Measurements from ENCODE around the gene MAP3K6. TPM values are rescaled to one million over a fixed set of nuclear protein-coding genes. Genes with fewer than 3 reads are reported as not detected.

The MAP3K6 gene
- total RNA-seq, 4 donors from 2014 or later, result 82.2 to 122 (median 101) TPM

- Histone ChIP-seq H3K4me3 (no peak overlapping the region), H3K27me3 (peaks cover 0 to 19% of the 10 kb centered on the region in 2 donors), H3K36me3 (no peaks in the 10 kb centered on the region), H3K9me3 (no peaks in the 10 kb centered on the region), H3K4me1 (peaks cover 0 to 36% (median 25%) of the 10 kb centered on the region in 4 donors), H3K27ac (no peak overlapping the region)
- 92% methylated on average over 8 of the region's 8 CpGs for WGBS, 2 donors
- TF ChIP-seq POLR2A (IDR thresholded peaks at IDR 0.05) (no peak), EP300 (IDR thresholded peaks at IDR 0.05) (no peak), CTCF (IDR thresholded peaks at IDR 0.05) (no peak)
- DNase-seq (ENCODE audit: low spot score in 2 of 2), result no peak
These were observed 20.4 kb downstream of the MAP3K6 start for GRCh38 chr1:27346357-27346756.

GRCh38 chr1:27345272-27345671, 21.5 kb downstream of the MAP3K6 start:
- no peak for DNase-seq (ENCODE audit: low spot score in 2 of 2)
- no peak overlapping the region for H3K4me3 ChIP-seq
- H3K9me3 ChIP-seq, result no peaks in the 10 kb centered on the region
- 89 to 92% methylated on average over 11 to 12 of the region's 12 CpGs for WGBS, 2 donors
- no peak overlapping the region for H3K27ac ChIP-seq
- peaks cover 0 to 26% (median 15%) of the 10 kb centered on the region in 4 donors for H3K4me1 ChIP-seq
- peaks cover 0 to 15% of the 10 kb centered on the region in 2 donors for H3K27me3 ChIP-seq
- H3K36me3 ChIP-seq, result no peaks in the 10 kb centered on the region
- TF ChIP-seq CTCF (IDR thresholded peaks at IDR 0.05) (no peak), EP300 (IDR thresholded peaks at IDR 0.05) (no peak), POLR2A (IDR thresholded peaks at IDR 0.05) (no peak)

- no peak for TF ChIP-seq EP300 (IDR thresholded peaks at IDR 0.05)
- no peak for TF ChIP-seq CTCF (IDR thresholded peaks at IDR 0.05)
- H3K4me3 ChIP-seq, result no peak overlapping the region
- H3K36me3 ChIP-seq, result peaks cover 0 to 6% (median 0%) of the 10 kb centered on the region in 3 donors
- H3K27ac ChIP-seq, result no peak overlapping the region
- WGBS, 2 donors, result 69 to 73% methylated on average over 5 of the region's 5 CpGs
- H3K27me3 ChIP-seq, result peaks cover 0 to under 1% of the 10 kb centered on the region in 2 donors
- no peak for DNase-seq (ENCODE audit: low spot score in 2 of 2)
- no peaks in the 10 kb centered on the region for H3K9me3 ChIP-seq
- H3K4me1 ChIP-seq, result peaks cover 0 to 10% (median 2%) of the 10 kb centered on the region in 4 donors
These were observed 23.1 kb downstream of the MAP3K6 start for GRCh38 chr1:27343639-27344025.

GRCh38 chr1:27342778-27343638, 23.8 kb downstream of the MAP3K6 start:
- H3K4me1 ChIP-seq, result peaks cover 0 to 10% (median 2%) of the 10 kb centered on the region in 4 donors
- no peaks in the 10 kb centered on the region for H3K9me3 ChIP-seq
- no peak for DNase-seq (ENCODE audit: low spot score in 2 of 2)
- H3K4me3 ChIP-seq, result peak overlapping the region in 2 of 4 donors; percentile 15 to 40
- H3K27me3 ChIP-seq, result no peaks in the 10 kb centered on the region
- H3K36me3 ChIP-seq, result peaks cover 0 to 13% (median 0%) of the 10 kb centered on the region in 3 donors
- peak overlapping the region in 1 of 4 donors; percentile 78 for H3K27ac ChIP-seq
- TF ChIP-seq CTCF (IDR thresholded peaks at IDR 0.05) (no peak), POLR2A (IDR thresholded peaks at IDR 0.05) (no peak), EP300 (IDR thresholded peaks at IDR 0.05) (no peak)
- 43 to 64% methylated on average over 18 to 30 of the region's 31 CpGs for WGBS, 2 donors

- no peak for TF ChIP-seq CTCF (IDR thresholded peaks at IDR 0.05)
- no peak for TF ChIP-seq POLR2A (IDR thresholded peaks at IDR 0.05)
- no peak for TF ChIP-seq EP300 (IDR thresholded peaks at IDR 0.05)
- Histone ChIP-seq H3K36me3 (peaks cover 0 to 19% (median 0%) of the 10 kb centered on the region in 3 donors), H3K4me3 (peak overlapping the region in 2 of 4 donors; percentile 15 to 40), H3K9me3 (no peaks in the 10 kb centered on the region), H3K27me3 (no peaks in the 10 kb centered on the region), H3K27ac (peak overlapping the region in 1 of 4 donors; percentile 78), H3K4me1 (peaks cover 0 to 10% (median 2%) of the 10 kb centered on the region in 4 donors)
- WGBS, 2 donors, result 64 to 85% methylated on average over 6 to 8 of the region's 8 CpGs
- no peak for DNase-seq (ENCODE audit: low spot score in 2 of 2)
These were observed 24.4 kb downstream of the MAP3K6 start for GRCh38 chr1:27342391-27342777.
